Neural progenitor cell (in vitro differentiated cells): ENCODE results near the gene RDX. TPM values are rescaled to one million over a fixed set of nuclear protein-coding genes. Genes with fewer than 3 reads are reported as not detected.
A peak's percentile ranks its signal among the peaks of the same experiment; 100 is the strongest.

Source experiments
- DNase-seq: peaks from one replicate; pipeline ENCODE4 v3.0.0-alpha.2; 2016; ENCODE audit warnings: low spot score
- H2AFZ ChIP-seq: fragments of 200-600 bp; sonication (generic); replicated peaks from 2 replicates; pipeline ENCODE4 v1.6.1; 2016; ENCODE audit warnings: antibody characterized with exemption
- H3F3A ChIP-seq: fragments of 200-600 bp; sonication (generic); 2 replicates; pipeline ENCODE4 v1.6.1; 2016; ENCODE audit warnings: antibody characterized with exemption, low read depth
- H3K27ac ChIP-seq: fragments of 200-600 bp; sonication (generic); 2 replicates; pipeline ENCODE4 v1.5.1; 2016; ENCODE audit warnings: mild to moderate bottlenecking
- H3K27me3 ChIP-seq: fragments of 200-600 bp; sonication (generic); 2 replicates; pipeline ENCODE4 v1.6.1; 2016; ENCODE audit warnings: mild to moderate bottlenecking, moderate library complexity
- H3K36me3 ChIP-seq: fragments of 200-600 bp; sonication (generic); 2 replicates; pipeline ENCODE4 v1.5.1; 2016
- H3K4me1 ChIP-seq: fragments of 200-600 bp; sonication (generic); 2 replicates; pipeline ENCODE4 v1.6.1; 2016; ENCODE audit warnings: mixed run types
- H3K4me2 ChIP-seq: fragments of 200-600 bp; sonication (generic); 2 replicates; pipeline ENCODE4 v1.6.1; 2016
- H3K4me3 ChIP-seq: fragments of 200-600 bp; sonication (generic); 2 replicates; pipeline ENCODE4 v1.5.1; 2016
- H3K79me2 ChIP-seq: fragments of 200-600 bp; sonication (generic); 2 replicates; pipeline ENCODE4 v1.6.1; 2016; ENCODE audit warnings: low read depth
- H3K9ac ChIP-seq: fragments of 200-600 bp; sonication (generic); 2 replicates; pipeline ENCODE4 v1.6.1; 2016
- H3K9me3 ChIP-seq: fragments of 200-600 bp; sonication (generic); 2 replicates; pipeline ENCODE4 v1.5.1; 2016; ENCODE audit warnings: low read depth
- H4K20me1 ChIP-seq: fragments of 200-600 bp; sonication (generic); 2 replicates; pipeline ENCODE4 v1.6.1; 2016; ENCODE audit warnings: low read depth
- H3K27ac Mint-ChIP-seq: 3 replicates; pipeline ENCODE4 v1.8.0; 2021; ENCODE audit warnings: mixed read lengths
- H3K27me3 Mint-ChIP-seq: 2 replicates; pipeline ENCODE4 v1.8.0; 2022; ENCODE audit warnings: low read depth, mild to moderate bottlenecking, inconsistent platforms, moderate library complexity, mixed read lengths; ENCODE audit not compliant: insufficient read depth
- H3K36me3 Mint-ChIP-seq: 3 replicates; pipeline ENCODE4 v1.8.0; 2021; ENCODE audit warnings: mixed read lengths
- H3K4me1 Mint-ChIP-seq: 3 replicates; pipeline ENCODE4 v1.8.0; 2021; ENCODE audit warnings: mixed read lengths
- H3K4me3 Mint-ChIP-seq: 3 replicates; pipeline ENCODE4 v1.8.0; 2021; ENCODE audit warnings: mild to moderate bottlenecking, moderate library complexity, mixed read lengths
- H3K9me3 Mint-ChIP-seq: 3 replicates; pipeline ENCODE4 v1.8.0; 2020; ENCODE audit warnings: mixed read lengths
- CTCF ChIP-seq: fragments of 200-600 bp; sonication (generic); IDR thresholded peaks from 2 replicates; pipeline ENCODE4 v1.5.1; 2017; ENCODE audit warnings: antibody characterized with exemption, mild to moderate bottlenecking
- EZH2 ChIP-seq: fragments of 200-600 bp; sonication (generic); IDR thresholded peaks from 2 replicates; pipeline ENCODE4 v1.6.1; 2017; ENCODE audit warnings: antibody characterized with exemption, mild to moderate bottlenecking, moderate library complexity
- EZH2phosphoT487 ChIP-seq: fragments of 200-600 bp; sonication (generic); IDR thresholded peaks from 2 replicates; pipeline ENCODE4 v1.6.1; 2017; ENCODE audit warnings: antibody characterized with exemption
- total RNA-seq: library from RNA; depleted of rRNA; stranded (reverse); fragments of >200 nt; gene quantifications from 2 replicates; pipeline ENCODE4 v1.2.3, GENCODE V29; 2015; ENCODE audit warnings: low replicate concordance

Gene RDX
- total RNA-seq, 1 donor from 2014 or later, result 199 TPM

GRCh38 chr11:110327508-110327907 is 31.1 kb upstream of the RDX start:
- Histone ChIP-seq H3K4me3 (no peak overlapping the region), H3K27me3 (no peaks in the 10 kb centered on the region), H3F3A (no peaks in the 10 kb centered on the region), H3K36me3 (no peaks in the 10 kb centered on the region), H3K79me2 (no peaks in the 10 kb centered on the region), H2AFZ (no peak overlapping the region), H3K27ac (no peak overlapping the region), H3K9ac (no peak overlapping the region), H3K4me1 (no peaks in the 10 kb centered on the region), H3K4me2 (no peak overlapping the region), H3K9me3 (no peaks in the 10 kb centered on the region), H4K20me1 (no peaks in the 10 kb centered on the region)
- Mint-ChIP-seq H3K9me3 (peaks cover 19% of the 10 kb centered on the region), H3K4me3 (peak overlapping the region; percentile 0), H3K27me3 (peaks cover 4% of the 10 kb centered on the region), H3K36me3 (no peaks in the 10 kb centered on the region), H3K27ac (no peak overlapping the region), H3K4me1 (peaks cover 7% of the 10 kb centered on the region)
- TF ChIP-seq EZH2phosphoT487, result no peak
- TF ChIP-seq CTCF, result no peak
- TF ChIP-seq EZH2, result no peak
- no peak for DNase-seq

GRCh38 chr11:110323786-110324185 is 27.4 kb upstream of the RDX start:
- Histone ChIP-seq H3K4me1 (peaks cover 10% of the 10 kb centered on the region), H3K4me2 (no peak overlapping the region), H2AFZ (no peak overlapping the region), H4K20me1 (no peaks in the 10 kb centered on the region), H3K27me3 (no peaks in the 10 kb centered on the region), H3K9ac (no peak overlapping the region), H3K4me3 (no peak overlapping the region), H3K36me3 (no peaks in the 10 kb centered on the region), H3K79me2 (no peaks in the 10 kb centered on the region), H3F3A (peaks cover 4% of the 10 kb centered on the region), H3K9me3 (no peaks in the 10 kb centered on the region), H3K27ac (no peak overlapping the region)
- peaks cover 11% of the 10 kb centered on the region for H3K4me1 Mint-ChIP-seq
- TF ChIP-seq EZH2phosphoT487 (no peak), EZH2 (no peak), CTCF (no peak)
- no peak overlapping the region for H3K27ac Mint-ChIP-seq
- no peak overlapping the region for H3K4me3 Mint-ChIP-seq
- DNase-seq, result no peak
- H3K36me3 Mint-ChIP-seq, result no peaks in the 10 kb centered on the region
- H3K27me3 Mint-ChIP-seq, result peaks cover 4% of the 10 kb centered on the region
- H3K9me3 Mint-ChIP-seq, result peaks cover 6% of the 10 kb centered on the region

- Histone ChIP-seq H3K4me3 (no peak overlapping the region), H3K79me2 (no peaks in the 10 kb centered on the region), H3K27me3 (no peaks in the 10 kb centered on the region), H3K36me3 (no peaks in the 10 kb centered on the region), H2AFZ (no peak overlapping the region), H3K27ac (no peak overlapping the region), H3K9me3 (no peaks in the 10 kb centered on the region), H4K20me1 (no peaks in the 10 kb centered on the region), H3K4me2 (no peak overlapping the region), H3F3A (peaks cover 4% of the 10 kb centered on the region), H3K4me1 (peaks cover 23% of the 10 kb centered on the region), H3K9ac (no peak overlapping the region)
- H3K4me1 Mint-ChIP-seq, result peaks cover 17% of the 10 kb centered on the region
- H3K27ac Mint-ChIP-seq, result no peak overlapping the region
- no peak for DNase-seq
- no peaks in the 10 kb centered on the region for H3K9me3 Mint-ChIP-seq
- peaks cover under 1% of the 10 kb centered on the region for H3K27me3 Mint-ChIP-seq
- TF ChIP-seq EZH2 (no peak), EZH2phosphoT487 (no peak), CTCF (no peak)
- no peak overlapping the region for H3K4me3 Mint-ChIP-seq
- no peaks in the 10 kb centered on the region for H3K36me3 Mint-ChIP-seq
Measured at GRCh38 chr11:110319501-110319900, 23.1 kb upstream of the RDX start.
